GM13977 (cell line): ENCODE results near the gene C1QTNF1.

ENCODE experiments used
- DNase-seq: peaks from one replicate; pipeline ENCODE4 v3.0.0; 2012; ENCODE audit warnings: low spot score
- in situ Hi-C: fragments of 300-500 bp; cut with MboI; formaldehyde crosslinking; loops from one replicate; pipeline ENCODE4 v1.12.0; 2022; ENCODE audit warnings: low sequenced_read_pairs, low pct_unique_long_range_greater_than_20kb, mixed read lengths, inconsistent platforms; ENCODE audit not compliant: unreplicated experiment
- TF ChIP-seq, protein P1 (sequence below): IDR thresholded peaks from 2 replicates; pipeline ENCODE4 v1.5.1; 2012; ENCODE audit warnings: mild to moderate bottlenecking, control low read depth; ENCODE audit not compliant: insufficient read depth; ENCODE audit errors: extremely low read depth, missing control alignments

Gene C1QTNF1

DNA sequence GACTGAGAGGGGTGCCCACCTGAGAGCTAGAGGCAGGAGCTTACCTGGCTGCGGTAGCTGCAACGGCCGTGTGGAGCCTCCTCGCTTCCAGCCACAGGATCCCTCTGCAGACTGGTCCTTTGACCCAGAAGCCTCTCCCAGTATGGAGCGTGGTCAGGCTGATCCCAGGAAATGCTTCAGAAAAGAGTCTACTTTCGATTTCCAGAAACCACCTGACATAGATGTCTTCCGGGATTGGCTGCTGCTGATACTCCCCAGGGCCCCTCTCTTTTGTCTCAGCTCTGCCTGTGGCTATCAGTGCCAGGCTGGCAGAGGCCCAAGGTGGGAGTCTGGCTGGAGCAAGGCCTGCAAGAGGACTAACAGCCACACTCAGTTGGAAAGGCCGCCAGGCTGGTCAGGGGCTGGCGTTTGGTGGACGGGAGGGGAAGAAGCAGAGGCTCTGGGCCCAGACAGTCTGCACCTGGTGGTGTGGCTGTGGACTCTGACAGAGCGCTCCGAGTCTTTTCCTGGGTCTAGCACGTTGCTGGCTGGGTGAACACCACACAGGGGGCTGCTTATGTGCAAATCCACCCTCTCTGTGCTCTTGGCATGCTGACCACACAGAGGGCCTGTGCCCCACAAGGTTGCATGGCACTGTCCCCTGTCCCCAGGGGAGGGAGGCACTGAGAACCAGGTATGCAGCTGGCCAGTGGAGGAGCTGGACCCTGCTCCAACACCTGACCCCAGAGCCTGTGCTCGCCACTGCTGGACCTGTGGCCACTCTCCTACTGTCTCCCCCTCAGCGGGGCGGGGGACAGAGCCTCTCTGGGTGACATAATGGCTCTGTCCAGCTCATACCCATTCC lies 44.0 kb upstream of the C1QTNF1 start, which contains the start of gene LGALS3BP:
TSS of gene LGALS3BP (minus strand) at position 144 of the 844 bp plus-strand sequence. CDS start 2,732 bp downstream, outside the sequence.
- in situ Hi-C loops = loop anchor here (10.0 kb wide), 1 partner anchor 115 kb away; no protein-coding TSS in a partner anchor
- TF ChIP-seq, protein P1, sequence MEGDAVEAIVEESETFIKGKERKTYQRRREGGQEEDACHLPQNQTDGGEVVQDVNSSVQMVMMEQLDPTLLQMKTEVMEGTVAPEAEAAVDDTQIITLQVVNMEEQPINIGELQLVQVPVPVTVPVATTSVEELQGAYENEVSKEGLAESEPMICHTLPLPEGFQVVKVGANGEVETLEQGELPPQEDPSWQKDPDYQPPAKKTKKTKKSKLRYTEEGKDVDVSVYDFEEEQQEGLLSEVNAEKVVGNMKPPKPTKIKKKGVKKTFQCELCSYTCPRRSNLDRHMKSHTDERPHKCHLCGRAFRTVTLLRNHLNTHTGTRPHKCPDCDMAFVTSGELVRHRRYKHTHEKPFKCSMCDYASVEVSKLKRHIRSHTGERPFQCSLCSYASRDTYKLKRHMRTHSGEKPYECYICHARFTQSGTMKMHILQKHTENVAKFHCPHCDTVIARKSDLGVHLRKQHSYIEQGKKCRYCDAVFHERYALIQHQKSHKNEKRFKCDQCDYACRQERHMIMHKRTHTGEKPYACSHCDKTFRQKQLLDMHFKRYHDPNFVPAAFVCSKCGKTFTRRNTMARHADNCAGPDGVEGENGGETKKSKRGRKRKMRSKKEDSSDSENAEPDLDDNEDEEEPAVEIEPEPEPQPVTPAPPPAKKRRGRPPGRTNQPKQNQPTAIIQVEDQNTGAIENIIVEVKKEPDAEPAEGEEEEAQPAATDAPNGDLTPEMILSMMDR = no peak
- DNase-seq = peak; percentile 36

DNA sequence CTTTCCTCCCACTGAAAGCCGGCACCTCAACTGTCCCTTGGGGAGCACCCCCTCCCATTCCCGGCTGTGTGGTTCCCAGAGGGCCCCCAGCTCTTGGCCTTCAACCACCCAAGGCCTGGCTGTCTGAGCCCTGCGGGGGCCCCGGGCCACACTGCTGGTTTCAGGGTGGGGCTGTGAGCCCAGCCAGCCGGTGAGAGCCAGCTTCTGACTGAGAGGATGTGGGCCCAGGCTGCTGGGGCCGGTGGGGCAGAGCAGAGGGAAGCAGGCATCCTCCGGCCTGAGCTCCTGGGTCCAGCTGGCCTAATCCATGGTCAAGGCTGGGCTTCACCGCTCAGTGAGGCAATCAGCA lies 43.4 kb upstream of the C1QTNF1 start:
- TF ChIP-seq, protein P1 = no peak
- DNase-seq = no peak
- in situ Hi-C loops = no loop called here

DNA sequence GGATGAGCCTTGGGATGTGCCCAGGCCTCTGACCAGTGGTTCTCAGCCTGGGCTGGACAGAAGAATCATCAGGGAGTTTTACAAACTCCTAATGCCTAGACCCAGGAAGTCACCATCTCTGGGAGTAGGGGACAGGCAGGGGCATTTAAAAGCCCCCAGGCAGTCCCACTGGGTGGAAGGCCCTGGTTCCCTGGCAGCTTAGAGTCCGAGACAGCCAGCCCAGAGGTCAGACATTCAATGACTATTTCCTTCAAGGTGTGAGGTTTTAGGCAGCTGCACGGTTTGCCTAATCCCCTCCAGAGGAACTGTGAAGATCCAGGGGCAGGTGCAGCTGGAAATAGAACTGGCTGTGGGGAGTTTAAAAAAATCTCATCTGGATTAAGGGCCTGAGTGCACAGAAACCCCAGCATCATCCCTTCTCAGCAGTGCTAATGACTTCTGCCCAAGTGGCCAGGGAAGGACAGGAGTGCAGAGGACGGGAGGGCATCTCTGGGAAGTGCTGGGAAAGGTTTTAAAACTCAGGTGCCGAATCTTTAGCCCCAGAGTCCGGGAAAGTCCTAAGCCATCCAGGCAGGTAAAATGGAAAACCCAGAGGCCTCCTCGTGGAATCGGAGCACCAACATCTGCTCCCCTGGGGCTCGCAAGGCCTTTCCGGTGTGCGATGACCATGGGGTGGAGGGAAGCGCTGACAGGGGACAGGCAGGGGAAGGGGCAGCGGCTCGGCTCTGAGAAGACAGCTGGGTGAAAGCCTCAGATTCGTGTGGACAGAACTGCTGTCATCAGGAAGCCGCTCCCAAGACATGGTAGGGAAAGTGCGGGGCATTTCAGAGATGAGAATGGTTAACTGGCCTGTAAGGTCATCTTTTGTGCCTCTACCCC lies 42.7 kb upstream of the C1QTNF1 start:
- no peak for DNase-seq
- in situ Hi-C loops = no loop called here
- TF ChIP-seq, protein P1 = no peak

DNA sequence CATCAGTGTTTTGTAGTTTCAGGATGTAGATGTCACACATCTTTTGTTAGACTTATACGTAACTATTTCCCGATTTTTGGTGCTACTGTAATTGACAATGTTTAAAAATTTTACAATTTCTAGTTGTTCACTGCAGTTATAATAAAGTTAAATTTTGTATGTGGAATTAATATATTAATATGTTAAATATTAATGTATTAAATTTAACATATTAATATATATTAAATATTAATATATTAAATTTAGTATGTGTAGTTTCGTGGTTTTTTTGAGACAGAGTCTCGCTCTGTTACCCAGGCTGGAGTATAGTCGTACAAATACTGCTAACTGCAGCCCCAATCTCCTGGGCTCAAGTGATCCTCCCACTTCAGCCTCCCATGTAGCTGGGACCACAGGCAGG lies 38.6 kb upstream of the C1QTNF1 start:
- no peak for DNase-seq
- in situ Hi-C loops = no loop called here
- TF ChIP-seq, protein P1 = no peak

DNA sequence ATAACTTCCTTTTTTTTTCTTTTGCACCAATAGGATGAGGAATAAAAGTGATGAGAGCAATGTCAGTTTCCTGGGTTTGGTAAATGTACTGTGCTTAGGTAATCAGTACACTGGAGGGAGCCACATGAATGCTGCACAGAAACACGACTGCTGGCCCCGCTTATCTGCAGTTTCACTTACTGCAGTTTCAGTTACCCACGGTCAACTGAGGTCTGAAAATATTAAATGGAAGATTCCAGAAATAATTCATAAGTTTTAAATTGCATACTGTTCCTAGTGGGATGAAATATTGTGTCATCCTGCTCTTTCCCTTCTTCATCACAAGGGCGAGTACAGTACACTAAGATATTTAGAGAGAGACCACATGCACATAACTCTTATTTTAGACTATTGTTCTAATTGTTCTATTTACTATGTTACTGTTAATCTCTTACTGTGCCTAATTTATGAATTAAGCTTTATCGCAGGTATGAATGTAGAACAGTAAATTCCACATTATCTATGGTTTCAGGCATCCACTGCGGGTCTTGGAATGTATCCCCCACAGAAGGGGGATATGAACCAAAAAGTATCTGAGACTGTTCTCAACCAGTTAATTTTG lies 37.8 kb upstream of the C1QTNF1 start:
- no peak for DNase-seq
- in situ Hi-C loops = no loop called here
- TF ChIP-seq, protein P1 = peak; percentile 33

DNA sequence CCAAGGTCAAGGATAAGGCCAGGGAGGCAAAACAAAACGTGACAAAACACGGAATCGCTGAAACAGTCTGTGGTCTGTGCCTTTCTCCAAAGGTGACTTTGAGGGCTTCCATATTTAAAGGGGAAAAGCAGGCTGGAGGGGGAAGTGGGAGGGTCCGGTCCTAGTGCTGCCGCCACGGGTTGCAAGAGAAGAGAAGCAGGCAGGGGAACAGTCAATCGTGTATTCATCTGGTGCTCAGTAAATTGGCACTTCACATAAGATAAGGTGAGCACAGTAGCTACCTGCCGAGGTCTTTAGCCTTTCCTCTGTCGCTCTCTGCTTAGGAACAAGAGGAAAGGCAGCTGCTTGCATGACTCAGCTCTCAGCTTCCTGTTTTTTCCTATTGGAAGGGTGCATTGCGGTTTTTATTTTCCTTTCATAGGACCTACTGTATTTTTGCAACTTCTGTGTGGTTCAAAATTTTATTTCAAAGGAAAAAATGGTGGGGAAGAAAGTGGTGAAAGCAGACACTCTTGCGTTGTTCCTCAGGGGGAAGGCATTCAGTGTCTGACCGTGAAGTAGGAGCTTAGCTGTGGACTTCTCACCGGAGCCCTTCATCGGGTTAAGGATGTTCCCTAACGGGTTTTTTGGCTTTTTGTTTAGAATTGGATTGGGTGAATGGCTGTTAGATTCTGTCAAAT lies 37.2 kb upstream of the C1QTNF1 start:
- in situ Hi-C loops = no loop called here
- no peak for DNase-seq
- TF ChIP-seq, protein P1 = no peak
